Thymus (tissue), 11 donors: Measurements from ENCODE around the gene ABI3BP. TPM values are rescaled to one million over a fixed set of nuclear protein-coding genes. Genes with fewer than 3 reads are reported as not detected.

Experiments
- DNase-seq, 9 donors: peaks; one replicate each; pipeline ENCODE4 v3.0.0-alpha.2; 2013; ENCODE audit warnings: low spot score in 9 of 9, low read depth in 6 of 9, missing footprints in 1 of 9
- H3K27ac ChIP-seq, 2 donors: one replicate each; pipeline ENCODE4 v1.5.1; 2013; ENCODE audit warnings: control low read depth in 1 of 2, low read depth in 1 of 2, low read length in 1 of 2, mild to moderate bottlenecking in 1 of 2, moderate library complexity in 1 of 2
- H3K27me3 ChIP-seq, 2 donors: one replicate each; pipeline ENCODE4 v1.5.1; 2013; ENCODE audit warnings: low read length in 1 of 2; ENCODE audit not compliant: control insufficient read depth in 2 of 2, insufficient read depth in 1 of 2
- H3K36me3 ChIP-seq, 2 donors: one replicate each; pipeline ENCODE4 v1.5.1; 2013; ENCODE audit warnings: low read length in 1 of 2, mild to moderate bottlenecking in 1 of 2, moderate library complexity in 1 of 2; ENCODE audit not compliant: control insufficient read depth in 2 of 2, insufficient read depth in 2 of 2
- H3K4me1 ChIP-seq, 2 donors: one replicate each; pipeline ENCODE4 v1.5.1; 2013; ENCODE audit warnings: low read length in 2 of 2; ENCODE audit not compliant: control insufficient read depth in 2 of 2, insufficient read depth in 2 of 2
- H3K4me3 ChIP-seq, 2 donors: one replicate each; pipeline ENCODE4 v1.5.1; 2013; ENCODE audit warnings: low read length in 2 of 2, control low read depth in 1 of 2, mild to moderate bottlenecking in 1 of 2
- H3K9me3 ChIP-seq, 2 donors: one replicate each; pipeline ENCODE4 v1.5.1; 2013; ENCODE audit warnings: low read length in 1 of 2, mild to moderate bottlenecking in 1 of 2; ENCODE audit not compliant: control insufficient read depth in 2 of 2, insufficient read depth in 1 of 2
- WGBS: extraction: QIAGEN DNeasy Blood & Tissue Kit; methylation state at CpG from one replicate; pipeline ENCODE4 v1.1.7; 2013; 5-methylcytosine and 5-hydroxymethylcytosine counted together
- polyA plus RNA-seq: library from polyadenylated mRNA; stranded (reverse); fragments of 200-250 nt; gene quantifications from one replicate; pipeline ENCODE4 v1.2.3, GENCODE V29; 2013
- total RNA-seq: library from RNA; stranded (reverse); fragments of 120-200 nt; gene quantifications from one replicate; pipeline ENCODE4 v1.2.4, GENCODE V29; 2013
- donor health status: healthy.

The ABI3BP gene
- total and polyA plus RNA-seq, 2 donors = 0.80 to 5.7 TPM

DNA sequence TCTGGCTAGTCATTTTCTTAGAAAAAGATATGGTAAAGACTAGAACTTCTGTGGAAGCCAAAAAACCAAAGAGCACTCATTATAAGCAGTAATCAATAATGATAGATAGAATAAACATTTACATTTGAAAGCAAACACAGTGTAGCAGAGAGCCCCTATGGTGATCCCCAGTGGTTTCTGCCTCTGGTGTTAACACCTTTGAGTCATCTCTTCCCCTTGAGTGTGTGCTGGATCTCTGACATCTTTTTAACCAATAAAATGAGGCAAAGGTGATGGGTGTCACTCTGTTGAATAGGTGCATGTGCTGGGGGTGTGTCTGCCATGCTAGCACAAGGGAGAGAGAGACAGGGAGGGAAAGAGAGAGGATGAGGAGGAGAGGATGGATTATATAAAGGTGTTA lies 162.3 kb downstream of the ABI3BP start:
- Histone ChIP-seq H3K27ac (no peak overlapping the region), H3K36me3 (no peaks in the 10 kb centered on the region), H3K27me3 (no peaks in the 10 kb centered on the region), H3K4me1 (no peaks in the 10 kb centered on the region), H3K9me3 (no peaks in the 10 kb centered on the region), H3K4me3 (no peak overlapping the region)
- DNase-seq = no peak

- WGBS = 68% methylated on average over 3 of the region's 3 CpGs
- H3K27ac ChIP-seq = no peak overlapping the region
- DNase-seq = no peak
- H3K4me3 ChIP-seq = no peak overlapping the region
- no peaks in the 10 kb centered on the region for H3K27me3 ChIP-seq
- no peaks in the 10 kb centered on the region for H3K9me3 ChIP-seq
- H3K36me3 ChIP-seq = no peaks in the 10 kb centered on the region
- no peaks in the 10 kb centered on the region for H3K4me1 ChIP-seq
Measured at GRCh38 chr3:100825574-100825973, 167.6 kb downstream of the ABI3BP start.

DNA sequence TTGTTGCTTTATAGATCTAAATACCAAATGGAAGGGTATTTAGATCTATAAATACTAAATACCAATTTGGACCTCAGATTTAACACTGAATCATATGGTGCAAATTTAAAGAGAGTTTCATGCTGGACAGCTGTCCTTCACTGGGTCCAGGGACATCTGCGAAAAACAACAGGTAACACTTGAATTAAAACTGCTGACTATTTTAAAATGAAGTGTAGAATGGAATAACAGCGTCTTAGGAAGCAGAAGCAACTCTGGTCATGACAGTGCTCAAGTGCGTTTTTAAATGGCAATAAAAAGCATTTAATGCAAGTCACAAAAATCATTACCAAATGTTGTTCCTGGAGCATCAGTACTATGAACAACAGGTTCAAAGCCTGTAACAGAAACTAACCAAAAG lies 177.6 kb downstream of the ABI3BP start:
- 84% methylated on average over 3 of the region's 3 CpGs for WGBS
- no peak for DNase-seq

DNA sequence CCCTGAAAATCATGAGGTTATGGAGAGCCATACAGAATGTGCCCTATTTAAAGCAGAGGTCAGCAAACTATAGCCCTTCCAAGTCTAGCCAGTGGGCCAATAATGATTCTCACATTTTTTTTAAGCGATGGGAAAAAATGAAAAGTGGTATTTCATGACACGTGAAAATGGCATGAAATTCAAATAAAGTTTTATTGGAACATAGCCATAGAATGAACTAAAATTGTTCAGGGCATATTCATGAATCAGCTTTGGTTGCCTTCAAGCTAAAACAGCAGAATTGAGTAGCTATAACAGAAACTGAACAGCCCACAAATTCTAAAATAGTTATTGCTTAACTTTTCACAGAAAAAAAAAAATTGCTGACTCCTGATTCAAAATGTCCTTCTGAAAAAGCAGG lies 179.4 kb downstream of the ABI3BP start:
- no peak for DNase-seq
- H3K4me3 ChIP-seq = no peak overlapping the region
- no peak overlapping the region for H3K27ac ChIP-seq
- no peaks in the 10 kb centered on the region for H3K4me1 ChIP-seq
- no peaks in the 10 kb centered on the region for H3K36me3 ChIP-seq
- no peaks in the 10 kb centered on the region for H3K9me3 ChIP-seq
- 94% methylated on average over 2 of the region's 2 CpGs for WGBS
- no peaks in the 10 kb centered on the region for H3K27me3 ChIP-seq

More for the DNA sequence above, 177.6 kb downstream of the ABI3BP start:
- no peaks in the 10 kb centered on the region for H3K27me3 ChIP-seq
- no peak overlapping the region for H3K4me3 ChIP-seq
- H3K36me3 ChIP-seq = no peaks in the 10 kb centered on the region
- no peaks in the 10 kb centered on the region for H3K9me3 ChIP-seq
- no peaks in the 10 kb centered on the region for H3K4me1 ChIP-seq
- H3K27ac ChIP-seq = no peak overlapping the region

GRCh38 chr3:100811779-100812507 lies 181.3 kb downstream of the ABI3BP start:
- Histone ChIP-seq H3K4me1 (no peaks in the 10 kb centered on the region), H3K27me3 (no peaks in the 10 kb centered on the region), H3K9me3 (no peaks in the 10 kb centered on the region), H3K36me3 (no peaks in the 10 kb centered on the region), H3K4me3 (no peak overlapping the region), H3K27ac (no peak overlapping the region)
- DNase-seq = no peak
- 95% methylated on average over 6 of the region's 6 CpGs for WGBS

DNA sequence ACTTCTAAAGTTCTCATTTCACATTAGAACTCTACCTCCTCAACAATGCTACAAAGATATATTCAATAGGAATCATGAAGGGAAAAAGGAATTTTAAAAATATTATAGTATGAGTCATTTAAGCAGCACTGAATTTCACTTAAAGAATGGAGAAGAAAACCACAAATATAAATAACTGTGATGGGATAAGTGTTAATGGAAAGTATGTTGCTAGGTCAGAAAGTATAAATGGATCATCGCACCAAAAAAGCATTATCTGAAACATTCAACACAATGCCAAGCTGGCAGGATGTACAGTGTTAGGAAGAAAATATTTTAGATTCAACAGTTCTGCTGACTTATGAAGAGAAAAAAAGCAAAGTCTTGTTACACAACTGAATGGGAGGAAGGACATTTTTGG lies 182.6 kb downstream of the ABI3BP start:
- no peaks in the 10 kb centered on the region for H3K9me3 ChIP-seq
- no peaks in the 10 kb centered on the region for H3K36me3 ChIP-seq
- H3K27me3 ChIP-seq = no peaks in the 10 kb centered on the region
- DNase-seq = no peak
- no peak overlapping the region for H3K27ac ChIP-seq
- WGBS = 97% methylated on average over 1 of the region's 1 CpG
- no peak overlapping the region for H3K4me3 ChIP-seq
- no peaks in the 10 kb centered on the region for H3K4me1 ChIP-seq

- Histone ChIP-seq H3K9me3 (no peaks in the 10 kb centered on the region), H3K27ac (no peak overlapping the region), H3K4me3 (no peak overlapping the region), H3K27me3 (no peaks in the 10 kb centered on the region), H3K4me1 (no peaks in the 10 kb centered on the region), H3K36me3 (no peaks in the 10 kb centered on the region)
- WGBS = 89% methylated on average over 2 of the region's 2 CpGs
- DNase-seq = no peak
Measured at GRCh38 chr3:100804631-100805030, 188.6 kb downstream of the ABI3BP start.

- Histone ChIP-seq H3K4me3 (no peak overlapping the region), H3K27ac (no peak overlapping the region), H3K27me3 (no peaks in the 10 kb centered on the region), H3K36me3 (no peaks in the 10 kb centered on the region), H3K9me3 (no peaks in the 10 kb centered on the region), H3K4me1 (no peaks in the 10 kb centered on the region)
- DNase-seq = no peak
Measured at GRCh38 chr3:100803711-100804110, 189.5 kb downstream of the ABI3BP start.

DNA sequence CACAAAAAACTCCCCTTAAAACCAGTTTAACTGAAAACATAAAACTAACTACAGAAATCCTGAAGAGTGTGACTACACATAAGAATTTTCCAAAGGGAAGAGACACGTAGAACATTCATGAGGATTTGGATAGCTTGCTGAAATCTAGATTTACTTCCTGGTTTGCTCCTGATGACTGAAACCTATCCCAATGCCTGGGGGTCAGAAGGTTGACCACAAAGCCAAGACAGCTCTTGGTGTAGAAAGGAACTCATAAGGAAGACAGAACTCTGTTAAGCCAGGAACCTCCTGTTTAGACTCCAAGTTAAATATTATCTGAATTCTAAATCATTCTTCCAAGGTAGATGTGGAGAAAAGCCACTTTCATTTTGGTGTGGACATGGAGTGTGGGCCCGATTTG lies 191.1 kb downstream of the ABI3BP start:
- DNase-seq = no peak
- no peaks in the 10 kb centered on the region for H3K27me3 ChIP-seq
- H3K4me3 ChIP-seq = no peak overlapping the region
- no peaks in the 10 kb centered on the region for H3K9me3 ChIP-seq
- 98% methylated on average over 2 of the region's 2 CpGs for WGBS
- no peaks in the 10 kb centered on the region for H3K4me1 ChIP-seq
- H3K36me3 ChIP-seq = no peaks in the 10 kb centered on the region
- no peak overlapping the region for H3K27ac ChIP-seq
